ENCODE measurements around the gene HRCT1. TPM values are rescaled to one million over a fixed set of nuclear protein-coding genes. Genes with fewer than 3 reads are reported as not detected.

HRCT1 gene
- total RNA-seq (1 to 10 TPM in 5 of 7 donors, under 1 TPM in 1, not detected in 1; 0.48 to 8.1 (median 3.4) TPM), polyA plus RNA-seq (1 to 10 TPM in 1 of 2 donors, under 1 TPM in 1; 0.90 to 1.1 TPM)
- long read RNA-seq, donor 1, partial matches to known transcripts = 0 of 1 reads
- long read RNA-seq, donor 1, other reads (novel, unspliced or antisense) = 0 of 1 reads
- long read RNA-seq, donor 2, partial matches to known transcripts = 0 of 2 reads
- long read RNA-seq, donor 2, other reads (novel, unspliced or antisense) = 0 of 2 reads
- long read RNA-seq, donor 3, partial matches to known transcripts = 0 of 2 reads
- long read RNA-seq, donor 3, other reads (novel, unspliced or antisense) = 0 of 2 reads

DNA sequence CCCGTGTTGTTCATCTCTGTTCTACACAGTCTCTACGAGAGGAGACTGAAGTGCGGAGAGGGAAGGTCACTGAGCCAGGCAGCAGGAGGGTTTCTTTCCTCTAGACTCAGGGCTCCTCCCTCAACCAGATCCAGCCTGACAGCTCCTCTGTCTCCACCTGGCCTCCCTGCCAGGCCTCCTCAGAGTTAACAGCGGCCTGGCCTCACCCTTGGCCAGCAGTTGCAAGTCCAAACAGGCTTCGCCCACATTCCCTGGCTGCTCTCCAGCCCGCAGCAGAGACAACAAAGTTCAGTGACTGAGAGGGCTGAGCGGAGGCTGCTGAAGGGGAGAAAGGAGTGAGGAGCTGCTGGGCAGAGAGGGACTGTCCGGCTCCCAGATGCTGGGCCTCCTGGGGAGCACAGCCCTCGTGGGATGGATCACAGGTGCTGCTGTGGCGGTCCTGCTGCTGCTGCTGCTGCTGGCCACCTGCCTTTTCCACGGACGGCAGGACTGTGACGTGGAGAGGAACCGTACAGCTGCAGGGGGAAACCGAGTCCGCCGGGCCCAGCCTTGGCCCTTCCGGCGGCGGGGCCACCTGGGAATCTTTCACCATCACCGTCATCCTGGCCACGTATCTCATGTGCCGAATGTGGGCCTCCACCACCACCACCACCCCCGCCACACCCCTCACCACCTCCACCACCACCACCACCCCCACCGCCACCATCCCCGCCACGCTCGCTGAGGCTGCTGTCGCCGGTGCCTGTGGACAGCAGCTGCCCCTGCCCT lies at the start of gene HRCT1:
Gene HRCT1 (plus strand): TSS at position 291 of the 768 bp plus-strand sequence. CDS start 86 bp downstream, at position 377.
- intact Hi-C loops (cut with DNase I) = loop anchor here in 3 of 4 donors (2.0 to 5.0 kb wide), 3 partner anchors 36 to 41 kb away; no protein-coding TSS in a partner anchor
- no peaks in the 10 kb centered on the region for H3K36me3 ChIP-seq
- H3K27me3 ChIP-seq = no peaks in the 10 kb centered on the region
- H3K4me3 ChIP-seq = peak within 1 kb of the TSS; percentile 4
- 32 to 38% (median 33%) methylated on average over 29 to 30 of the region's 30 CpGs for WGBS, 3 donors
- peak; percentile 87 to 95 (median 91) for DNase-seq
- peak within 1 kb of the TSS; percentile 85 to 86 for H3K27ac ChIP-seq
- TF ChIP-seq POLR2A (IDR thresholded peaks at IDR 0.05) (no peak), EP300 (IDR thresholded peaks at IDR 0.05) (no peak)
- TF ChIP-seq, protein P1, sequence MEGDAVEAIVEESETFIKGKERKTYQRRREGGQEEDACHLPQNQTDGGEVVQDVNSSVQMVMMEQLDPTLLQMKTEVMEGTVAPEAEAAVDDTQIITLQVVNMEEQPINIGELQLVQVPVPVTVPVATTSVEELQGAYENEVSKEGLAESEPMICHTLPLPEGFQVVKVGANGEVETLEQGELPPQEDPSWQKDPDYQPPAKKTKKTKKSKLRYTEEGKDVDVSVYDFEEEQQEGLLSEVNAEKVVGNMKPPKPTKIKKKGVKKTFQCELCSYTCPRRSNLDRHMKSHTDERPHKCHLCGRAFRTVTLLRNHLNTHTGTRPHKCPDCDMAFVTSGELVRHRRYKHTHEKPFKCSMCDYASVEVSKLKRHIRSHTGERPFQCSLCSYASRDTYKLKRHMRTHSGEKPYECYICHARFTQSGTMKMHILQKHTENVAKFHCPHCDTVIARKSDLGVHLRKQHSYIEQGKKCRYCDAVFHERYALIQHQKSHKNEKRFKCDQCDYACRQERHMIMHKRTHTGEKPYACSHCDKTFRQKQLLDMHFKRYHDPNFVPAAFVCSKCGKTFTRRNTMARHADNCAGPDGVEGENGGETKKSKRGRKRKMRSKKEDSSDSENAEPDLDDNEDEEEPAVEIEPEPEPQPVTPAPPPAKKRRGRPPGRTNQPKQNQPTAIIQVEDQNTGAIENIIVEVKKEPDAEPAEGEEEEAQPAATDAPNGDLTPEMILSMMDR (IDR thresholded peaks at IDR 0.05) = no peak
- H3K4me1 ChIP-seq (ENCODE audit: insufficient read depth) = peaks cover 43% of the 10 kb centered on the region
- no peaks in the 10 kb centered on the region for H3K9me3 ChIP-seq

DNA sequence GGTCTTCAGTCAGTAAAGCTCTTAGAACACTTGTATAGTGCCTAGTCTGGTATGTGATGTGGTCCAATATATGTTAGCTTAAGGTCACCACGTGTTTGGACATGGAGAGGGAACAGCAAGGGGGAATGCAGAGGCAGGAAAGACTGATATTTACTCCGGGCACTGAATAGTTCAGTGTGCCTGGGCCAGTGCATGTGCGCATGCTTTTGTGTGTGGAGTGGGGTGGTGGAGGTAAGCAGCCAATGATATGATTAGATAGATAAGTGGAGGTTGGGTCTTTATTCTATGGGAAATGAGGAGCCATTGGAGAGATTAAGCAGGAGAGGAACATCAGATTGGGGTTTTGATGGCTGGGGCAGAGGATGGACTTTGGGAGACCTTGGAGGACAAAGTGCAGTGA lies 49.8 kb upstream of the HRCT1 start:
- Histone ChIP-seq H3K4me3 (no peak overlapping the region), H3K27ac (no peak overlapping the region), H3K4me1 (ENCODE audit: insufficient read depth) (no peaks in the 10 kb centered on the region), H3K36me3 (no peaks in the 10 kb centered on the region), H3K27me3 (no peaks in the 10 kb centered on the region), H3K9me3 (no peaks in the 10 kb centered on the region)
- DNase-seq = peak in 1 of 5 donors; percentile 7
- intact Hi-C loops (cut with DNase I) = no loop called here
- TF ChIP-seq EP300 (IDR thresholded peaks at IDR 0.05) = no peak
- TF ChIP-seq, protein P1 (IDR thresholded peaks at IDR 0.05) = no peak
- no peak for TF ChIP-seq POLR2A (IDR thresholded peaks at IDR 0.05)
- 75 to 79% (median 78%) methylated on average over 3 of the region's 3 CpGs for WGBS, 3 donors

DNA sequence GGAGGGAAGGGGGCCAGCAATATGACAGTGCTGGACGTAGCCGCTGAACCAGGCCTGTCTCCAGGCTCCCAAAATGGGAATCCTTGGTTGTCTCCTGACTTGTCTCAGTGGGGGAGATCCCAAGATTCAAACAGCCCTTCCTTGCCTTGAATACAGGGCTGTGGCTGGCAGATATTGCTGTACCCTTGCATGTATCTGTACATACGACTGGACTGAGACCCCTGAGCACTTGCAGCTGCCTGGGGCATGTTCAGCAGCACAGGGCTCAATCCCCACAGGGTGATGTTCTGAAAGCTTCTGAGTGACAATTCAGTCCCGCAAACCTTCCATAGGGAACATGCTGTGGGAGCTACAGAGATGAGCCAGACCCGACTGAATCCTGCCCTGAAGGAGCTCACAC lies 49.1 kb upstream of the HRCT1 start:
- H3K9me3 ChIP-seq = no peaks in the 10 kb centered on the region
- H3K4me3 ChIP-seq = no peak overlapping the region
- 80 to 82% (median 81%) methylated on average over 5 of the region's 5 CpGs for WGBS, 3 donors
- H3K27me3 ChIP-seq = no peaks in the 10 kb centered on the region
- no peak overlapping the region for H3K27ac ChIP-seq
- H3K4me1 ChIP-seq (ENCODE audit: insufficient read depth) = no peaks in the 10 kb centered on the region
- DNase-seq = peak in 1 of 5 donors; percentile 23
- TF ChIP-seq, protein P1 (IDR thresholded peaks at IDR 0.05) = no peak
- no peak for TF ChIP-seq POLR2A (IDR thresholded peaks at IDR 0.05)
- TF ChIP-seq EP300 (IDR thresholded peaks at IDR 0.05) = no peak
- intact Hi-C loops (cut with DNase I) = no loop called here
- H3K36me3 ChIP-seq = no peaks in the 10 kb centered on the region

DNA sequence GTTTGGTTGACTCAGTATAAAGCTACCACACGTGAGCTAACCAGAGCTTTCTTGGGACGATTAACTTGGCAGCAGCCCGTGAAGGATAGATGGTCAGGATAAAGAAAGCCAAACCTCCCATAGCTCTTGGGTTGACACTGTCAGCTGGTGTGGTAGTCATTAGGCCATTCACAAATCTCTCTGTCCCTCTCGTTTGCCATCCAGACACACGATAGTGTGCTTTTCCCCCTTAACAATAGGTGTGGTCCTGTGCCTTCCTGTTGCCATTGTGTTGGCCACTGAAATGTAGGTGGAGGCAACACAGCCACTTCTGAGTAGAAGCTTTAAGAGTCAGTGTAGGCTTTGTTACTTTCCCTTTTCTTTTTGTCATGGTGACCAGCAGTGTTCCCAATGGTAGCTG lies 47.5 kb upstream of the HRCT1 start:
- TF ChIP-seq, protein P1 (IDR thresholded peaks at IDR 0.05) = no peak
- TF ChIP-seq POLR2A (IDR thresholded peaks at IDR 0.05) = no peak
- H3K4me3 ChIP-seq = no peak overlapping the region
- WGBS, 3 donors = 70 to 79% (median 77%) methylated on average over 5 of the region's 5 CpGs

More for the DNA sequence above, 47.5 kb upstream of the HRCT1 start:
- intact Hi-C loops (cut with DNase I) = no loop called here
- no peaks in the 10 kb centered on the region for H3K4me1 ChIP-seq (ENCODE audit: insufficient read depth)
- H3K9me3 ChIP-seq = no peaks in the 10 kb centered on the region
- H3K36me3 ChIP-seq = no peaks in the 10 kb centered on the region
- no peaks in the 10 kb centered on the region for H3K27me3 ChIP-seq
- no peak for DNase-seq
- H3K27ac ChIP-seq = no peak overlapping the region

All from ovary (tissue), 10 donors.